ENCODE measurements around the gene GALNT18.

- TF ChIP-seq CTCF (IDR thresholded peaks at IDR 0.05) = no peak
- no peak for TF ChIP-seq POLR2A (IDR thresholded peaks at IDR 0.05)
Measured at GRCh38 chr11:11239959-11240358, 381.8 kb downstream of the GALNT18 start.

Measured in body of pancreas (tissue), 4 donors.